Esophagus muscularis mucosa (tissue), 4 donors: ENCODE measurements around the gene PLXDC2. TPM values are rescaled to one million over a fixed set of nuclear protein-coding genes. Genes with fewer than 3 reads are reported as not detected.

ENCODE experiments used
- DNase-seq: peaks from one replicate; pipeline ENCODE4 v3.0.0-alpha.2; 2017; ENCODE audit errors: extremely low spot score
- H3K27ac ChIP-seq, 4 donors: fragments of 200-600 bp; sonication (generic); replicated peaks in 1 of 4; 1 replicate in 3 of 4; 2 replicates in 1 of 4; pipeline ENCODE4 v1.5.1; 2016 to 2019; ENCODE audit warnings: mild to moderate bottlenecking in 1 of 4
- H3K27me3 ChIP-seq, 4 donors: fragments of 200-600 bp; sonication (generic); one replicate each; pipeline versions ENCODE4 v1.5.1 to v1.6.0; 2016 to 2019
- H3K36me3 ChIP-seq, 4 donors: fragments of 200-600 bp; sonication (generic); one replicate each; pipeline ENCODE4 v1.5.1; 2016 to 2019
- H3K4me1 ChIP-seq, 4 donors: fragments of 200-600 bp; sonication (generic); one replicate each; pipeline ENCODE4 v1.5.1; 2016 to 2019
- H3K4me3 ChIP-seq, 4 donors: fragments of 200-600 bp; sonication (generic); 1 replicate in 2 of 4; 2 replicates in 2 of 4; pipeline ENCODE4 v1.5.1; 2016 to 2019; ENCODE audit warnings: mild to moderate bottlenecking in 4 of 4, moderate library complexity in 1 of 4
- H3K9me3 ChIP-seq, 4 donors: fragments of 200-600 bp; sonication (generic); 1 replicate in 3 of 4; 2 replicates in 1 of 4; pipeline ENCODE4 v1.5.1; 2016 to 2019
- EP300 ChIP-seq: sonication (generic); formaldehyde crosslinking; IDR thresholded peaks from one replicate; pipeline ENCODE4 v1.6.1; 2017; ENCODE audit warnings: antibody characterized with exemption
- POLR2A ChIP-seq: fragments of 450-650 bp; IDR thresholded peaks from one replicate; pipeline ENCODE4 v1.6.1; 2017; ENCODE audit warnings: antibody characterized with exemption, moderate library complexity, mild to moderate bottlenecking, low read depth
- POLR2AphosphoS5 ChIP-seq, 2 donors: sonication (generic); formaldehyde crosslinking; IDR thresholded peaks; one replicate each; pipeline ENCODE4 v1.6.1; 2017; ENCODE audit warnings: antibody characterized with exemption in 2 of 2
- WGBS: methylation state at CpG from one replicate; pipeline ENCODE4 v1.1.5; 2018; 5-methylcytosine and 5-hydroxymethylcytosine counted together
- intact Hi-C: fragments of 100-400 bp; cut with DNase I; formaldehyde crosslinking; loops from one replicate; pipeline ENCODE4 v1.15.1; 2023
- total RNA-seq, 4 donors: library from RNA; depleted of rRNA; stranded (reverse); fragments of >200 nt; gene quantifications; one replicate each; pipeline versions ENCODE4 v1.1.0 to v1.2.1, GENCODE V29; 2016
- TF ChIP-seq, protein P1 (sequence below), 3 experiments: fragments of 200-600 bp in 2 of 3; fragments of 450-650 bp in 1 of 3; sonication (generic) in 2 of 3; IDR thresholded peaks; one replicate each; pipeline ENCODE4 v1.5.1; 2017 to 2019; ENCODE audit warnings: antibody characterized with exemption in 3 of 3, mild to moderate bottlenecking in 2 of 3, moderate library complexity in 1 of 3

PLXDC2 gene
- total RNA-seq, 4 donors from 2014 or later = 28.7 to 54.2 (median 42.4) TPM

DNA sequence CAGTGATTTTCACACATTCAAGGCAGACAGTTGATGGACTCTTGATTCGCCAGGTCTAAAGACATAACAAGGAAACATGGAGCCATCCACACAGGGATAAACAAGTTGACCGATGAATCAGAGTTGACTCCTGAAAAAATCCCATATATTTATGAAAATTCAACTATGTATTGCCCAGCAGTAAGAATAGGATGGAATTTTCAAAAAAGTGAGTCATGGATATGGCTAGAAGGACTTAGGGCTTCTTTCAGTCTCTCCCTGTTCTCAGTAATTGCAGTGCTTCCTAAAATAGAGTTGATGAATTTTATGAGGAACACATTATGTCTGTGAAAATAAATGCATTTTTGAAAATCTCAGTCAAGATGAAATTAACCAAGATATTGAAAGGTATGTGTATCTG lies 301.2 kb downstream of the PLXDC2 start:
- H3K27me3 ChIP-seq = no peaks in the 10 kb centered on the region
- intact Hi-C loops = no loop called here
- no peak overlapping the region for H3K4me3 ChIP-seq
- TF ChIP-seq EP300 = no peak
- TF ChIP-seq POLR2A = no peak
- TF ChIP-seq, protein P1, sequence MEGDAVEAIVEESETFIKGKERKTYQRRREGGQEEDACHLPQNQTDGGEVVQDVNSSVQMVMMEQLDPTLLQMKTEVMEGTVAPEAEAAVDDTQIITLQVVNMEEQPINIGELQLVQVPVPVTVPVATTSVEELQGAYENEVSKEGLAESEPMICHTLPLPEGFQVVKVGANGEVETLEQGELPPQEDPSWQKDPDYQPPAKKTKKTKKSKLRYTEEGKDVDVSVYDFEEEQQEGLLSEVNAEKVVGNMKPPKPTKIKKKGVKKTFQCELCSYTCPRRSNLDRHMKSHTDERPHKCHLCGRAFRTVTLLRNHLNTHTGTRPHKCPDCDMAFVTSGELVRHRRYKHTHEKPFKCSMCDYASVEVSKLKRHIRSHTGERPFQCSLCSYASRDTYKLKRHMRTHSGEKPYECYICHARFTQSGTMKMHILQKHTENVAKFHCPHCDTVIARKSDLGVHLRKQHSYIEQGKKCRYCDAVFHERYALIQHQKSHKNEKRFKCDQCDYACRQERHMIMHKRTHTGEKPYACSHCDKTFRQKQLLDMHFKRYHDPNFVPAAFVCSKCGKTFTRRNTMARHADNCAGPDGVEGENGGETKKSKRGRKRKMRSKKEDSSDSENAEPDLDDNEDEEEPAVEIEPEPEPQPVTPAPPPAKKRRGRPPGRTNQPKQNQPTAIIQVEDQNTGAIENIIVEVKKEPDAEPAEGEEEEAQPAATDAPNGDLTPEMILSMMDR (IDR thresholded peaks at IDR 0.05) = no peak
- no peak for TF ChIP-seq POLR2AphosphoS5 (IDR thresholded peaks at IDR 0.05)
- WGBS = 89% methylated on average over 2 of the region's 2 CpGs
- H3K4me1 ChIP-seq = no peaks in the 10 kb centered on the region
- no peak for DNase-seq
- no peaks in the 10 kb centered on the region for H3K36me3 ChIP-seq
- H3K9me3 ChIP-seq = no peaks in the 10 kb centered on the region
- no peak overlapping the region for H3K27ac ChIP-seq

DNA sequence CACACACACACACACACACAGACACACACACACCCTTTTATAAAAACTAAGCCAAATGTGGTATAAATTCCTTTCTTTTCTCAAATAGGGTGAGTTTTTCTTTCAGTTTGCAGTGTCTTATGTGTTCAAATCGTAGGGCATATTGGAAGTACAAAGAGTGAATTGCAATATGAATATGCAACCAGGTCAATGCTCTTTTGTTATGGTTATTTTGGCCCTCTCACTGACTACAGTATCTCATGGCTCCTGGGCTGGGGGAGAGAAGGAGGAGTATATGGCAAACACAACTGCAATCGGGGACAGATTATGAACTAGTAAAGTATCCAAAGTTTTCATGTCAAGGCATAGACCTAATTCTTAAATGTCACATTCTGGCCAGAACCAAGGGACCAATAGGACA lies 301.9 kb downstream of the PLXDC2 start:
- H3K27me3 ChIP-seq = no peaks in the 10 kb centered on the region
- WGBS = 74% methylated on average over 2 of the region's 2 CpGs
- H3K9me3 ChIP-seq = no peaks in the 10 kb centered on the region
- H3K4me1 ChIP-seq = no peaks in the 10 kb centered on the region
- DNase-seq = no peak
- no peak overlapping the region for H3K4me3 ChIP-seq
- no peaks in the 10 kb centered on the region for H3K36me3 ChIP-seq
- H3K27ac ChIP-seq = no peak overlapping the region
- intact Hi-C loops = no loop called here
- TF ChIP-seq POLR2AphosphoS5 (IDR thresholded peaks at IDR 0.05) = no peak

DNA sequence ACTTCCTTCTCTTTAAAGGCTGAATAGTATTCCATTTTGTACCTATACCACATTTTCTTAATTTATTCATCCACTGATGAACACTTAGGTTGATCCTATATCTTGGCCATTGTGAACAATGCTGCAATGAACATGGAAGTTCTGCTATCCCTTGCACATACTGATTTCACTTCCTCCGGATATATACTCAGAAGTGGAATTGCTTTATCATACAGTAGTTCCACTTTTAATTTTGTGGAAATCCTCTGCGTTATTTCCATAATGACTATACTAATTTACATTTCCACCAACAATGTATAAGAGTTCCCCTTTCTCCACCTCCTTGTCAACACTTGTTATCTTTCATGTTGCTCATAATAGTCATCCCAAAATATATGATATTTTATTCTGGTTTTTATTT lies 312.6 kb downstream of the PLXDC2 start:
- TF ChIP-seq, protein P1 (IDR thresholded peaks at IDR 0.05) = no peak
- no peak for TF ChIP-seq EP300
- no peak for TF ChIP-seq POLR2AphosphoS5 (IDR thresholded peaks at IDR 0.05)
- no peak for TF ChIP-seq POLR2A
- no peaks in the 10 kb centered on the region for H3K27me3 ChIP-seq
- WGBS = 80% methylated on average over 2 of the region's 2 CpGs
- H3K4me1 ChIP-seq = no peaks in the 10 kb centered on the region
- DNase-seq = no peak
- no peak overlapping the region for H3K4me3 ChIP-seq
- intact Hi-C loops = no loop called here
- H3K9me3 ChIP-seq = peaks cover 0 to 9% (median 7%) of the 10 kb centered on the region in 4 donors
- H3K36me3 ChIP-seq = no peaks in the 10 kb centered on the region
- H3K27ac ChIP-seq = no peak overlapping the region

DNA sequence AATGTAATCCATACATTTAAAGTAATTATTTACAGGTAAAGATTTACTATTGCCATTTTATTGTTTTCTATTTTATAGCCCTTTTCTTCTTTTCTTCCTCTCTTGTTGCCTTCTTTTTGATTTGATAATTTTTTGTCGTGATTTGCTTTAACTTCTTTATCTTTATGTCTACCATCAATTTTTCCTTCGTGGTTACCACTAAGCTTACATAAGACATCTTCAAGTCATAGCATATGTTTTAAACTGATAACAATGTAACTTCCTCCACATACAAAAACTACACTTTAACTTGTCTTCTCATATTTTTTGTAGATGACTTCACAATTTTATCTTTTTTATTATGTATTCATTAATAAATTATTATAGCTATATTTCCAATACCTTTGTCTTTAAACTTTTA lies 316.6 kb downstream of the PLXDC2 start:
- peaks cover 0 to 16% (median 14%) of the 10 kb centered on the region in 4 donors for H3K9me3 ChIP-seq
- no peaks in the 10 kb centered on the region for H3K27me3 ChIP-seq
- intact Hi-C loops = no loop called here
- no peaks in the 10 kb centered on the region for H3K4me1 ChIP-seq
- no peak for DNase-seq
- TF ChIP-seq POLR2AphosphoS5 (IDR thresholded peaks at IDR 0.05) (no peak), EP300 (no peak), POLR2A (no peak)
- TF ChIP-seq, protein P1 (IDR thresholded peaks at IDR 0.05) = no peak
- WGBS = 85% methylated on average over 2 of the region's 2 CpGs
- H3K36me3 ChIP-seq = no peaks in the 10 kb centered on the region
- no peak overlapping the region for H3K4me3 ChIP-seq
- H3K27ac ChIP-seq = no peak overlapping the region

DNA sequence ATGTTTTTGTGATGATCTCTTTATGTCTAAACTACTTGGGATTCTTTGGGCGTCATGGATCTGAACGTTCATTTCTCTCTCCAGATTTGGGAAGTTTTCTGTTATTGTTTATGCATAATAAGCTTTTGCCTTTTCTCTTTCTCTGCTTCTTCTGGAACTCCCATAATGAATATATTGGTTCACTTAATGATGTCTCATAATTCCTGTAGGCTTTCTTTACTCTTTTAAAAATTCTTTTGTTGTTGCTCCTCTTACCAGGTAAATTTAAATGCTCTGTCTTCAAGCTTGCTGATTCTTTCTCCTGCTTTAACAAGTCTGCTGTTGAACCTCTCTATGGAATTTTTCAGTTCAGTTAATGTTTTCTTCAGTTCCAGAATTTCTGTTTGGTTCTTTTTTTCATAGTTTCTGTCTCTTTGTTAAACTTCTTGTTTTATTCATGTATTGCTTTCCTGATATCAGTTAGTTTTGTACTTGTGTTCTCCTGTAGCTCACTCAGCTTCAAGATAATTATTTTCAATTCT lies 317.5 kb downstream of the PLXDC2 start:
- no peaks in the 10 kb centered on the region for H3K27me3 ChIP-seq
- H3K4me3 ChIP-seq = no peak overlapping the region
- no peak for DNase-seq
- TF ChIP-seq POLR2AphosphoS5 (IDR thresholded peaks at IDR 0.05) (no peak), EP300 (no peak), POLR2A (no peak)
- TF ChIP-seq, protein P1 (IDR thresholded peaks at IDR 0.05) = no peak
- H3K36me3 ChIP-seq = no peaks in the 10 kb centered on the region
- 100% methylated on average over 2 of the region's 2 CpGs for WGBS
- H3K9me3 ChIP-seq = peaks cover 0 to 16% (median 14%) of the 10 kb centered on the region in 4 donors
- no peaks in the 10 kb centered on the region for H3K4me1 ChIP-seq
- intact Hi-C loops = no loop called here
- no peak overlapping the region for H3K27ac ChIP-seq
